Measurements from ENCODE around the gene WDR74. TPM values are rescaled to one million over a fixed set of nuclear protein-coding genes. Genes with fewer than 3 reads are reported as not detected.
"Not testable (repeated sequence)": the region's sequence is repeated elsewhere in the genome, so short reads cannot be mapped to it uniquely, and the experiment has no call there.

WDR74 gene
- total RNA-seq, 1 experiment from 2014 or later = 44.0 TPM

- H3K4me3 ChIP-seq (ENCODE audit: low read length) = peak overlapping the region; percentile 97
- H3K79me2 ChIP-seq (ENCODE audit: low read length) = peaks cover 27% of the 10 kb centered on the region
- H2AFZ ChIP-seq (ENCODE audit: low read length) = peak overlapping the region; percentile 80
- H3K9me3 ChIP-seq (ENCODE audit: low read length) = no peaks in the 10 kb centered on the region
- no peaks in the 10 kb centered on the region for H3K9me2 ChIP-seq (replicated peaks; ENCODE audit: insufficient read depth, low read length)
- H3K9ac ChIP-seq (ENCODE audit: low read length) = peak overlapping the region; percentile 86
- no peaks in the 10 kb centered on the region for H3K27me3 ChIP-seq (ENCODE audit: low read length)
- peak; percentile 97 for DNase-seq
- H3K36me3 ChIP-seq (ENCODE audit: insufficient read depth, low read length) = peaks cover 10% of the 10 kb centered on the region; the same call in 1 of the 2 replicates
- H3K27ac ChIP-seq (ENCODE audit: low read length) = peak overlapping the region; percentile 92
- no peaks in the 10 kb centered on the region for H4K20me1 ChIP-seq (ENCODE audit: insufficient read depth, low read depth, low read length)
- peak overlapping the region; percentile 82 for H3K4me2 ChIP-seq (ENCODE audit: low read depth, low read length, poor library complexity, severe bottlenecking)
- peaks cover 37% of the 10 kb centered on the region for H3K4me1 ChIP-seq (ENCODE audit: low read length)
These were observed 2.2 kb upstream of the WDR74 start for GRCh38 chr11:62841361-62842170.

GRCh38 chr11:62840721-62841360, 1.5 kb upstream of the WDR74 start:
- not testable (repeated sequence) for H4K20me1 ChIP-seq (ENCODE audit: insufficient read depth, low read depth, low read length); H3K9me2 ChIP-seq (replicated peaks; ENCODE audit: insufficient read depth, low read length); H3K27me3 ChIP-seq (ENCODE audit: low read length); H3K9me3 ChIP-seq (ENCODE audit: low read length)
- peak; percentile 80 for DNase-seq
- peak overlapping the region; percentile 97 for H3K4me3 ChIP-seq (ENCODE audit: low read length)
- peak overlapping the region; percentile 68; the same call in 1 of the 2 replicates for H2AFZ ChIP-seq (ENCODE audit: low read length)
- peak overlapping the region; percentile 82 for H3K4me2 ChIP-seq (ENCODE audit: low read depth, low read length, poor library complexity, severe bottlenecking)
- H3K9ac ChIP-seq (ENCODE audit: low read length) = peak overlapping the region; percentile 86
- H3K36me3 ChIP-seq (ENCODE audit: insufficient read depth, low read length) = peaks cover 16% of the 10 kb centered on the region; the same call in 1 of the 2 replicates
- peaks cover 37% of the 10 kb centered on the region for H3K4me1 ChIP-seq (ENCODE audit: low read length)
- peak overlapping the region; percentile 92 for H3K27ac ChIP-seq (ENCODE audit: low read length)
- peaks cover 29% of the 10 kb centered on the region for H3K79me2 ChIP-seq (ENCODE audit: low read length)

- H3K36me3 ChIP-seq (ENCODE audit: insufficient read depth, low read length) = peaks cover 28% of the 10 kb centered on the region
- no peak for DNase-seq
These were observed 4.1 kb downstream of the WDR74 start for GRCh38 chr11:62835336-62835735.

GRCh38 chr11:62832336-62833234, 6.8 kb downstream of the WDR74 start, which contains the start of gene TEX54:
Gene TEX54 (minus strand): TSS chr11:62832841.
- H3K27ac ChIP-seq (ENCODE audit: low read length) = no peak within 1 kb of the TSS
- H3K79me2 ChIP-seq (ENCODE audit: low read length) = peaks cover 36% of the 10 kb centered on the region
- H3K9me3 ChIP-seq (ENCODE audit: low read length) = no peaks in the 10 kb centered on the region
- no peaks in the 10 kb centered on the region for H3K27me3 ChIP-seq (ENCODE audit: low read length)
- no peaks in the 10 kb centered on the region for H3K9me2 ChIP-seq (replicated peaks; ENCODE audit: insufficient read depth, low read length)
- H3K4me1 ChIP-seq (ENCODE audit: low read length) = peaks cover 27% of the 10 kb centered on the region
- peaks cover 29% of the 10 kb centered on the region for H3K36me3 ChIP-seq (ENCODE audit: insufficient read depth, low read length)
- no peak within 1 kb of the TSS for H2AFZ ChIP-seq (ENCODE audit: low read length)
- H3K4me3 ChIP-seq (ENCODE audit: low read length) = peak within 1 kb of the TSS; percentile 95
- peak within 1 kb of the TSS; percentile 91 for H3K4me2 ChIP-seq (ENCODE audit: low read depth, low read length, poor library complexity, severe bottlenecking)
- H3K9ac ChIP-seq (ENCODE audit: low read length) = peak within 1 kb of the TSS; percentile 92
- no peak for DNase-seq
- peaks cover 4% of the 10 kb centered on the region; the same call in 1 of the 2 replicates for H4K20me1 ChIP-seq (ENCODE audit: insufficient read depth, low read depth, low read length)

More at GRCh38 chr11:62835336-62835735, 4.1 kb downstream of the WDR74 start:
- Histone ChIP-seq H3K4me1 (ENCODE audit: low read length) (peaks cover 39% of the 10 kb centered on the region), H3K27ac (ENCODE audit: low read length) (no peak overlapping the region), H4K20me1 (ENCODE audit: insufficient read depth, low read depth, low read length) (peaks cover 4% of the 10 kb centered on the region; the same call in 1 of the 2 replicates), H3K9ac (ENCODE audit: low read length) (no peak overlapping the region), H3K9me2 (replicated peaks; ENCODE audit: insufficient read depth, low read length) (no peaks in the 10 kb centered on the region), H2AFZ (ENCODE audit: low read length) (no peak overlapping the region), H3K9me3 (ENCODE audit: low read length) (no peaks in the 10 kb centered on the region), H3K4me2 (ENCODE audit: low read depth, low read length, poor library complexity, severe bottlenecking) (no peak overlapping the region), H3K79me2 (ENCODE audit: low read length) (peaks cover 37% of the 10 kb centered on the region), H3K4me3 (ENCODE audit: low read length) (no peak overlapping the region), H3K27me3 (ENCODE audit: low read length) (no peaks in the 10 kb centered on the region)

- Histone ChIP-seq H2AFZ (ENCODE audit: low read length) (peak within 1 kb of the TSS; percentile 70; the same call in 1 of the 2 replicates), H3K79me2 (ENCODE audit: low read length) (peaks cover 31% of the 10 kb centered on the region), H3K9ac (ENCODE audit: low read length) (peak within 1 kb of the TSS; percentile 92), H3K9me2 (replicated peaks; ENCODE audit: insufficient read depth, low read length) (no peaks in the 10 kb centered on the region), H3K9me3 (ENCODE audit: low read length) (no peaks in the 10 kb centered on the region), H3K36me3 (ENCODE audit: insufficient read depth, low read length) (peaks cover 24% of the 10 kb centered on the region), H3K4me3 (ENCODE audit: low read length) (peak within 1 kb of the TSS; percentile 95), H3K27ac (ENCODE audit: low read length) (0 out of 2 replicates have a peak within 1 kb of the TSS, but pooled peaks have one; percentile 44), H3K4me1 (ENCODE audit: low read length) (peaks cover 25% of the 10 kb centered on the region), H4K20me1 (ENCODE audit: insufficient read depth, low read depth, low read length) (peaks cover 4% of the 10 kb centered on the region; the same call in 1 of the 2 replicates), H3K4me2 (ENCODE audit: low read depth, low read length, poor library complexity, severe bottlenecking) (peak within 1 kb of the TSS; percentile 91), H3K27me3 (ENCODE audit: low read length) (no peaks in the 10 kb centered on the region)
- peak; percentile 99 for DNase-seq
These were observed 7.7 kb downstream of the WDR74 start, which contains the start of gene STX5 for GRCh38 chr11:62831520-62832335. Gene STX5 (minus strand): TSS chr11:62832051. CDS start chr11:62831243, 808 bp downstream.

DNA sequence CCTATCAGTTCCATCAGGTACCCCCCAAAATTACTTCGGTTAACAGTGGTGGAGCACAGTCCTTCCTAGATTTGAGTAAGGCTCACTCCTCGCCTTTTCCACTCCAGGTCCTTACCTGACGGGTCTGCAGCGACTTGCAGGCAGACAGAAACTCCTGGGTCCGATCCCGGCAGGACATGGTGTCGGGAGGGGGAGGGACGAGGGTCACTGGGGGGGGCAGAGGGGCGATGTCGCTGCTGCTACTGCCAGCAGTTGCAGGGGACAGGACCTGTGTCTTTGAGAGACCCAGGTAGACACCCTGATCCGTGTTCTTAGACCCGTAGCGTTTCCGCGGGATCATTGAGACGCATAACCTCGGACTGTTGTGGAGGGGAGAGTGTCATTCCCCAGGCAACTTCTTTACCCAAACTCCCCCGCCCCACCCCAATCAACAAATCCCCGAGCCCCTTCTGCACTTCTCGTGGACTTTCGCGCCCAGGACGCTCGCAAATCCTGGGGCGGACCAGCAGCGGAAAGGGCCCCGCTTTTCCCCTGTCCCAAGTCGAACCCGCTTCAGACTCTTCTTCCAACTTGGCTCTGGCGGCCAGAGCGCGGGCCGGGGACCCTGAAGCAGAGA, 8.4 kb downstream of the WDR74 start:
- H3K4me3 ChIP-seq (ENCODE audit: low read length) = peak overlapping the region; percentile 95
- H3K27me3 ChIP-seq (ENCODE audit: low read length) = no peaks in the 10 kb centered on the region
- H3K4me2 ChIP-seq (ENCODE audit: low read depth, low read length, poor library complexity, severe bottlenecking) = peak overlapping the region; percentile 91
- H4K20me1 ChIP-seq (ENCODE audit: insufficient read depth, low read depth, low read length) = peaks cover 4% of the 10 kb centered on the region; the same call in 1 of the 2 replicates
- H2AFZ ChIP-seq (ENCODE audit: low read length) = peak overlapping the region; percentile 70; the same call in 1 of the 2 replicates
- no peaks in the 10 kb centered on the region for H3K9me2 ChIP-seq (replicated peaks; ENCODE audit: insufficient read depth, low read length)
- H3K36me3 ChIP-seq (ENCODE audit: insufficient read depth, low read length) = peaks cover 17% of the 10 kb centered on the region
- H3K9me3 ChIP-seq (ENCODE audit: low read length) = no peaks in the 10 kb centered on the region
- DNase-seq = no peak
- peaks cover 25% of the 10 kb centered on the region for H3K4me1 ChIP-seq (ENCODE audit: low read length)
- H3K27ac ChIP-seq (ENCODE audit: low read length) = 0 out of 2 replicates have a peak overlapping the region, but pooled peaks have one; percentile 44
- H3K79me2 ChIP-seq (ENCODE audit: low read length) = peaks cover 31% of the 10 kb centered on the region
- H3K9ac ChIP-seq (ENCODE audit: low read length) = peak overlapping the region; percentile 92

- H3K9me2 ChIP-seq (replicated peaks; ENCODE audit: insufficient read depth, low read length); H2AFZ ChIP-seq (ENCODE audit: low read length); H3K4me2 ChIP-seq (ENCODE audit: low read depth, low read length, poor library complexity, severe bottlenecking); H3K36me3 ChIP-seq (ENCODE audit: insufficient read depth, low read length); H3K9ac ChIP-seq (ENCODE audit: low read length); DNase-seq; H3K27ac ChIP-seq (ENCODE audit: low read length); H3K9me3 ChIP-seq (ENCODE audit: low read length); H4K20me1 ChIP-seq (ENCODE audit: insufficient read depth, low read depth, low read length); H3K4me3 ChIP-seq (ENCODE audit: low read length); H3K27me3 ChIP-seq (ENCODE audit: low read length): not testable (repeated sequence)
- Histone ChIP-seq H3K79me2 (ENCODE audit: low read length) (peaks cover 28% of the 10 kb centered on the region), H3K4me1 (ENCODE audit: low read length) (peaks cover 18% of the 10 kb centered on the region)
These were observed 11.3 kb downstream of the WDR74 start for GRCh38 chr11:62828130-62828529.

Measured in Karpas-422 (cell line).